ENCODE measurements around the gene C7orf25. TPM values are rescaled to one million over a fixed set of nuclear protein-coding genes. Genes with fewer than 3 reads are reported as not detected.

C7orf25 gene
- total and polyA plus RNA-seq, 2 donors from 2014 or later: 2.4 to 6.6 TPM

- FAIRE-seq (no peak), DNase-seq (no peak)
- peaks cover 16 to 38% (median 20%) of the 10 kb centered on the region in 3 donors for H3K36me3 ChIP-seq (ENCODE audit: control insufficient read depth in 2 of 3, insufficient read depth in 3 of 3, low read length in 3 of 3)
- no peak for TF ChIP-seq CTCF (IDR thresholded peaks at IDR 0.05; ENCODE audit: borderline replicate concordance, extremely low read depth, insufficient read depth)
- peaks cover 0 to 6% (median 0%) of the 10 kb centered on the region in 3 donors for H3K4me1 ChIP-seq (ENCODE audit: control insufficient read depth in 2 of 3, insufficient read depth in 2 of 3, low read depth in 1 of 3, low read length in 3 of 3)
- no peak overlapping the region for H3K4me3 ChIP-seq (ENCODE audit: low read length in 3 of 3)
- H3K9me3 ChIP-seq (ENCODE audit: control insufficient read depth in 2 of 3, insufficient read depth in 1 of 3, low read length in 3 of 3): no peaks in the 10 kb centered on the region
- intact Hi-C loops (cut with DNase I): no loop called here
- H3K9ac ChIP-seq (ENCODE audit: low read length in 3 of 3): no peak overlapping the region
- H3K27ac ChIP-seq (ENCODE audit: low read depth in 2 of 2, low read length in 2 of 2): no peak overlapping the region
- H3K27me3 ChIP-seq (ENCODE audit: control insufficient read depth, insufficient read depth, low read length): no peaks in the 10 kb centered on the region
These were observed 13.8 kb upstream of the C7orf25 start for GRCh38 chr7:42925630-42926029.

- Histone ChIP-seq H3K9ac (ENCODE audit: low read length in 3 of 3) (no peak overlapping the region), H3K27ac (ENCODE audit: low read depth in 2 of 2, low read length in 2 of 2) (no peak overlapping the region), H3K4me1 (ENCODE audit: control insufficient read depth in 2 of 3, insufficient read depth in 2 of 3, low read depth in 1 of 3, low read length in 3 of 3) (peaks cover 0 to under 1% (median 0%) of the 10 kb centered on the region in 3 donors), H3K9me3 (ENCODE audit: control insufficient read depth in 2 of 3, insufficient read depth in 1 of 3, low read length in 3 of 3) (no peaks in the 10 kb centered on the region), H3K27me3 (ENCODE audit: control insufficient read depth, insufficient read depth, low read length) (no peaks in the 10 kb centered on the region), H3K4me3 (ENCODE audit: low read length in 3 of 3) (no peak overlapping the region), H3K36me3 (ENCODE audit: control insufficient read depth in 2 of 3, insufficient read depth in 3 of 3, low read length in 3 of 3) (peaks cover 20 to 49% (median 21%) of the 10 kb centered on the region in 3 donors)
- TF ChIP-seq CTCF (IDR thresholded peaks at IDR 0.05; ENCODE audit: borderline replicate concordance, extremely low read depth, insufficient read depth): no peak
- FAIRE-seq (no peak), DNase-seq (no peak)
- intact Hi-C loops (cut with DNase I): no loop called here
These were observed 12.5 kb upstream of the C7orf25 start for GRCh38 chr7:42924223-42924838.

GRCh38 chr7:42922017-42922753 is 10.3 kb upstream of the C7orf25 start:
- H3K27ac ChIP-seq (ENCODE audit: low read depth in 2 of 2, low read length in 2 of 2): no peak overlapping the region
- H3K9me3 ChIP-seq (ENCODE audit: control insufficient read depth in 2 of 3, insufficient read depth in 1 of 3, low read length in 3 of 3): no peaks in the 10 kb centered on the region
- no peak overlapping the region for H3K9ac ChIP-seq (ENCODE audit: low read length in 3 of 3)
- DNase-seq: no peak
- intact Hi-C loops (cut with DNase I): no loop called here
- no peak for FAIRE-seq
- no peaks in the 10 kb centered on the region for H3K4me1 ChIP-seq (ENCODE audit: control insufficient read depth in 2 of 3, insufficient read depth in 2 of 3, low read depth in 1 of 3, low read length in 3 of 3)
- H3K4me3 ChIP-seq (ENCODE audit: low read length in 3 of 3): no peak overlapping the region
- TF ChIP-seq CTCF (IDR thresholded peaks at IDR 0.05; ENCODE audit: borderline replicate concordance, extremely low read depth, insufficient read depth): no peak
- H3K36me3 ChIP-seq (ENCODE audit: control insufficient read depth in 2 of 3, insufficient read depth in 3 of 3, low read length in 3 of 3): peaks cover 23 to 56% (median 26%) of the 10 kb centered on the region in 3 donors
- H3K27me3 ChIP-seq (ENCODE audit: control insufficient read depth, insufficient read depth, low read length): no peaks in the 10 kb centered on the region
